Measurements from ENCODE around the gene DDC.

The DDC gene

DNA sequence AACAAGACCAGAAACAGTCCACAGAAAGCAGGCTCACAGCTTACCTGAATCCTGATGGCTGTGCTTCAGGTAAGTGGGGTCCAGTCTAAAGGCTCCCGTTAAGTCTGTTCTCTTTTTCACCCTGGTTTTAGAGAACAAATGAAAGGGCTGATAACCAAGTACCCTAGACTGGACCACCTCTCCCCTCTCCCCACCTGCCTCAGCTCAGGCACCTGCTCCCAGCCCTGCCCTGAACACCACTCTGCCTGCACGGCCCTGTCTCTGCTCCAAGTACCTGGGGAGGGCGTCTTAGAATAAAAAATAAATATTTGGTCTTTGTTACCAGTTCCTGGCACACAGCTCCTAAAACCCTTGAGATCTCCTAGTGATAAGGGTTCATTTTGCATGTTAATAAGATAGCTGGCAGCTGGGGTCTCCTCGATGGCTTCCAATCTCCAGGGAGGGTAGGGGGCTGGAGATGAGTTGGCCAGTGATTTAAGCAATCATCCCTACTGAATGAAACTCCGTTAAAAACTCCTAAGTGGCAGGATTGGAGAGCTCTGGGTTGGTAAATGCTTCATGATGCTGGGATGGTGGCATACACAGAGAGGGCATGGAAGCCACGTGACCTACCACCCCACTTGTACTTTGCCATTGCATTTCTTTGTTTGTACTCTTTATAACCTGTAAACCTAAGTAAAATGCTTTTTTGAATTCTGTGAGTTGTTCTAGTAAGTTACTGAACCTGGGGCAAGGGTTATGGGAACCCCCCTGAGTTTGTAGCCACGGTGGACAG is 85.3 kb downstream of the DDC start:
- TF ChIP-seq CTCF (IDR thresholded peaks at IDR 0.05; ENCODE audit: control extremely low read depth, extremely low read depth, low read depth, missing control alignments): no peak
- CTCF ChIA-PET: interaction anchor here (1.1 to 1.5 kb wide), 2 partner anchors 12 to 683 kb away, joined by 4 to 8 read pairs; no protein-coding TSS in a partner anchor
- no peak for DNase-seq (ENCODE audit: extremely low spot score)
- POLR2A ChIA-PET: no interaction called here

- ChIA-PET POLR2A (no interaction called here), CTCF (interaction anchor here (0.7 to 2.0 kb wide), 2 partner anchors 10 to 14 kb away, joined by 3 to 11 read pairs; no protein-coding TSS in a partner anchor)
- no peak for TF ChIP-seq CTCF (IDR thresholded peaks at IDR 0.05; ENCODE audit: control extremely low read depth, extremely low read depth, low read depth, missing control alignments)
- DNase-seq (ENCODE audit: extremely low spot score): no peak
Observed at GRCh38 chr7:50477640-50478039, 87.6 kb downstream of the DDC start.

GRCh38 chr7:50476953-50477625 is 88.1 kb downstream of the DDC start:
- ChIA-PET POLR2A (no interaction called here), CTCF (interaction anchor here (0.7 to 2.0 kb wide), 3 partner anchors 9 to 14 kb away, joined by 3 to 11 read pairs (median 8); no protein-coding TSS in a partner anchor)
- no peak for TF ChIP-seq CTCF (IDR thresholded peaks at IDR 0.05; ENCODE audit: control extremely low read depth, extremely low read depth, low read depth, missing control alignments)
- DNase-seq (ENCODE audit: extremely low spot score): no peak

DNA sequence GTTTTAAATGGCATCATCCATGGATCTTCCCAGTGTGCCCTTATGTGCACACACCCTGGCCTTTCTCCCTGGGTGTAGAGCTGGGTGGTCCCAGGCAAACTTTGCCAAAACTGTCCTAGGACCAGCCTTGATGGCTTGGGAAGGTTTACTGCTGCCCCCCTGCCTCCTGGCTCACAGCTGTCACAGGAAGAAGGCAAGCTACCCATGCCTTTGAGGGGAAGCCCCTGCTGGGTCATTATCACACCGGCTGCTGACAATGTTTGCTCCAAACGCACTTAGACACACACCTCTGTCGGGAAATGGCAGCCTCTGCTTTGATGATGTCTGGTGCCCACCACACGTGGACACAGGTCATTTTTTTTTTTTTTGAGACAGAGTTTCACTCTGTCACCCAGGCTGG is 89.9 kb downstream of the DDC start:
- CTCF ChIA-PET: interaction anchor here (1.5 to 2.5 kb wide), 3 partner anchors 8 to 15 kb away, joined by 4 to 8 read pairs (median 7); no protein-coding TSS in a partner anchor
- peak; percentile 34 for DNase-seq (ENCODE audit: extremely low spot score)
- POLR2A ChIA-PET: no interaction called here
- TF ChIP-seq CTCF (IDR thresholded peaks at IDR 0.05; ENCODE audit: control extremely low read depth, extremely low read depth, low read depth, missing control alignments): no peak

GRCh38 chr7:50474382-50475160 is 90.6 kb downstream of the DDC start:
- CTCF ChIA-PET: interaction anchor here (1.3 to 2.5 kb wide), 3 partner anchors 13 to 688 kb away, joined by 3 to 7 read pairs (median 4); no protein-coding TSS in a partner anchor
- DNase-seq (ENCODE audit: extremely low spot score): no peak
- POLR2A ChIA-PET: no interaction called here
- TF ChIP-seq CTCF (IDR thresholded peaks at IDR 0.05; ENCODE audit: control extremely low read depth, extremely low read depth, low read depth, missing control alignments): no peak

GRCh38 chr7:50473531-50473930 is 91.7 kb downstream of the DDC start:
- ChIA-PET CTCF (interaction anchor here (1.3 to 2.5 kb wide), 2 partner anchors 17 to 689 kb away, joined by 3 to 7 read pairs; no protein-coding TSS in a partner anchor), POLR2A (no interaction called here)
- DNase-seq (ENCODE audit: extremely low spot score): no peak
- no peak for TF ChIP-seq CTCF (IDR thresholded peaks at IDR 0.05; ENCODE audit: control extremely low read depth, extremely low read depth, low read depth, missing control alignments)
